SK-N-SH (cell line): Measurements from ENCODE around the gene FIZ1. TPM values are rescaled to one million over a fixed set of nuclear protein-coding genes. Genes with fewer than 3 reads are reported as not detected.
A peak's percentile ranks its signal among the peaks of the same experiment; 100 is the strongest.

Experiments
- CTCF ChIA-PET: fragments of 300-600, 350-600 bp; formaldehyde crosslinking; extraction: SDS; loops from one replicate; lab custom pipeline; 2021; lab: Yijun Ruan, JAX
- POLR2A ChIA-PET: fragments of 350-600 bp; sonication (Branson Sonifier 250); formaldehyde crosslinking; extraction: SDS; loops from one replicate; lab custom pipeline; 2020; ENCODE audit warnings: antibody characterized with exemption, inconsistent platforms; lab: Yijun Ruan, JAX
- DNase-seq: peaks from one replicate; pipeline ENCODE4 v3.0.0; 2012
- H2AFZ ChIP-seq: fragments of 200-600 bp; sonication (generic); 2 replicates; pipeline ENCODE4 v1.8.1; 2016; ENCODE audit warnings: antibody characterized with exemption, mild to moderate bottlenecking, low read depth
- H3F3A ChIP-seq: fragments of 200-600 bp; sonication (generic); replicated peaks from 2 replicates; pipeline ENCODE3; 2016; ENCODE audit warnings: antibody characterized with exemption, mild to moderate bottlenecking; ENCODE audit not compliant: insufficient read depth
- H3K27ac ChIP-seq, 2 experiments: fragments of 200-500 bp in 1 of 2; fragments of 200-600 bp in 1 of 2; sonication (Bioruptor generic) in 1 of 2; sonication (generic), shearing (Covaris generic) in 1 of 2; 2 replicates each; pipeline versions ENCODE4 v1.5.1 to v1.6.1; 2014 to 2016; ENCODE audit warnings: low read depth in 2 of 2, inconsistent platforms in 1 of 2, low read length in 1 of 2, mild to moderate bottlenecking in 1 of 2, mixed read lengths in 1 of 2
- H3K27me3 ChIP-seq: fragments of 200-600 bp; sonication (generic), shearing (Covaris generic); 2 replicates; pipeline ENCODE4 v1.6.1; 2016; ENCODE audit warnings: mixed run types; ENCODE audit not compliant: insufficient read depth
- H3K36me3 ChIP-seq, 2 experiments: fragments of 200-500 bp in 1 of 2; fragments of 200-600 bp in 1 of 2; sonication (Bioruptor generic) in 1 of 2; sonication (generic) in 1 of 2; replicated peaks in 1 of 2; 2 replicates each; pipeline versions ENCODE3 to v1.5.1; 2014 to 2016; ENCODE audit warnings: low read length in 1 of 2, mild to moderate bottlenecking in 1 of 2; ENCODE audit not compliant: insufficient read depth in 2 of 2, control insufficient read depth in 1 of 2
- H3K4me1 ChIP-seq, 2 experiments: fragments of 200-500 bp in 1 of 2; fragments of 200-600 bp in 1 of 2; sonication (Bioruptor generic) in 1 of 2; sonication (generic), shearing (Covaris generic) in 1 of 2; 2 replicates each; pipeline versions ENCODE4 v1.5.1 to v1.6.1; 2014 to 2016; ENCODE audit warnings: low read depth in 1 of 2, low read length in 1 of 2, mixed run types in 1 of 2; ENCODE audit not compliant: insufficient read depth in 2 of 2, control insufficient read depth in 1 of 2
- H3K4me2 ChIP-seq: fragments of 200-600 bp; sonication (generic), shearing (Covaris generic); 2 replicates; pipeline ENCODE4 v1.6.1; 2017; ENCODE audit warnings: mixed run types
- H3K4me3 ChIP-seq, 2 experiments: fragments of 200-500 bp in 1 of 2; fragments of 200-600 bp in 1 of 2; sonication (Bioruptor generic) in 1 of 2; sonication (generic), shearing (Covaris generic) in 1 of 2; 2 replicates each; pipeline versions ENCODE4 v1.5.1 to v1.8.1; 2014 to 2016; ENCODE audit warnings: low read depth in 2 of 2, inconsistent platforms in 1 of 2, low read length in 1 of 2, mild to moderate bottlenecking in 1 of 2, mixed read lengths in 1 of 2, moderate library complexity in 1 of 2
- H3K79me2 ChIP-seq: fragments of 200-600 bp; sonication (generic); 2 replicates; pipeline ENCODE4 v1.8.1; 2017; ENCODE audit warnings: mild to moderate bottlenecking; ENCODE audit not compliant: insufficient read depth
- H3K9ac ChIP-seq: fragments of 200-600 bp; sonication (generic); 2 replicates; pipeline ENCODE4 v1.6.1; 2017; ENCODE audit warnings: mixed run types
- H3K9me2 ChIP-seq: fragments of 200-600 bp; sonication (generic); 2 replicates; pipeline ENCODE4 v1.6.1; 2017; ENCODE audit warnings: mixed run types
- H3K9me3 ChIP-seq: fragments of 200-600 bp; sonication (generic); 2 replicates; pipeline ENCODE4 v1.6.1; 2017; ENCODE audit warnings: mixed run types, mild to moderate bottlenecking, moderate library complexity
- H4K20me1 ChIP-seq: fragments of 200-600 bp; sonication (generic); 2 replicates; pipeline ENCODE4 v1.6.1; 2017; ENCODE audit warnings: mild to moderate bottlenecking, mixed run types; ENCODE audit not compliant: insufficient read depth
- CHD2 ChIP-seq: fragments of 150-350 bp; IDR thresholded peaks from 2 replicates; pipeline ENCODE4 v1.6.1; 2018; ENCODE audit warnings: low read length; ENCODE audit not compliant: partially characterized antibody
- CTCF ChIP-seq: fragments of 200-600 bp; sonication (generic); IDR thresholded peaks from 2 replicates; pipeline ENCODE4 v1.6.1; 2017; ENCODE audit warnings: antibody characterized with exemption, mild to moderate bottlenecking, moderate library complexity
- FOXJ3 ChIP-seq: sonication (generic); formaldehyde crosslinking; IDR thresholded peaks from 2 replicates; pipeline ENCODE4 v1.5.1; 2020; ENCODE audit warnings: mild to moderate bottlenecking, missing genetic modification reagents
- FOXM1 ChIP-seq: IDR thresholded peaks from 2 replicates; pipeline ENCODE4 v1.4.0; 2012; ENCODE audit warnings: low read depth, mild to moderate bottlenecking
- JUND ChIP-seq: IDR thresholded peaks from 2 replicates; pipeline ENCODE4 v1.4.0; 2012
- MAX ChIP-seq: IDR thresholded peaks from 2 replicates; pipeline ENCODE4 v1.4.0; 2012; ENCODE audit warnings: low read depth
- MEF2A ChIP-seq: IDR thresholded peaks from 2 replicates; pipeline ENCODE4 v1.4.0; 2012; ENCODE audit warnings: low read depth, borderline replicate concordance
- NRF1 ChIP-seq: IDR thresholded peaks from 2 replicates; pipeline ENCODE4 v1.6.1; 2012; ENCODE audit warnings: low read depth, mild to moderate bottlenecking, low read length
- POLR2AphosphoS5 ChIP-seq: IDR thresholded peaks from 2 replicates; pipeline ENCODE4 v1.6.1; 2012; ENCODE audit warnings: low read depth, low read length
- RCOR1 ChIP-seq: fragments of 150-350 bp; IDR thresholded peaks from 2 replicates; pipeline ENCODE4 v1.6.1; 2017; ENCODE audit warnings: antibody characterized with exemption, low read length
- REST ChIP-seq: IDR thresholded peaks from 2 replicates; pipeline ENCODE4 v1.6.1; 2012; ENCODE audit warnings: mild to moderate bottlenecking, low read depth, low read length, moderate library complexity
- SIN3A ChIP-seq: IDR thresholded peaks from 2 replicates; pipeline ENCODE4 v1.6.1; 2012; ENCODE audit warnings: low read depth, mild to moderate bottlenecking, low read length, moderate library complexity, borderline replicate concordance
- SMC3 ChIP-seq: IDR thresholded peaks from 2 replicates; pipeline ENCODE4 v1.6.1; 2012; ENCODE audit warnings: low read depth, low read length, improper control_type of control experiment
- TCF12 ChIP-seq: IDR thresholded peaks from 2 replicates; pipeline ENCODE4 v1.4.0; 2012
- TEAD4 ChIP-seq: IDR thresholded peaks from 2 replicates; pipeline ENCODE4 v1.4.0; 2012; ENCODE audit warnings: mild to moderate bottlenecking, borderline replicate concordance; ENCODE audit not compliant: insufficient read depth
- USF2 ChIP-seq: fragments of 150-350 bp; IDR thresholded peaks from 2 replicates; pipeline ENCODE4 v1.6.1; 2017; ENCODE audit warnings: antibody characterized with exemption, low read length, low read depth, borderline replicate concordance
- ZBTB33 ChIP-seq: IDR thresholded peaks from 2 replicates; pipeline ENCODE4 v1.4.0; 2012; ENCODE audit warnings: low read depth, borderline replicate concordance
- WGBS: methylation state at CpG from one replicate; pipeline ENCODE4 v1.1.6; 2017; ENCODE audit warnings: low lambda C conversion rate; 5-methylcytosine and 5-hydroxymethylcytosine counted together
- polyA plus RNA-seq, 3 experiments: library from polyadenylated mRNA; depleted of rRNA; stranded (reverse); fragments of >200 nt; gene quantifications; 2 replicates each; pipeline ENCODE4 v1.2.3, GENCODE V29; 2012

The FIZ1 gene
- polyA plus RNA-seq, 1 of the 3 experiments (the other 2 are of a cell fraction), result 5.7 TPM

GRCh38 chr19:55599468-55599841 lies at the start of gene FIZ1 (continued):
- no peak for TF ChIP-seq CTCF
- no peak for TF ChIP-seq USF2

GRCh38 chr19:55648585-55649267 lies 49.4 kb upstream of the FIZ1 start:
- no peaks in the 10 kb centered on the region for H3K9me3 ChIP-seq
- POLR2A ChIA-PET, result no interaction called here
- peaks cover 5 to 35% of the 10 kb centered on the region in 2 experiments; a peak in 2 of 4 replicates for H3K4me1 ChIP-seq
- H3K27me3 ChIP-seq, result no peaks in the 10 kb centered on the region
- peak; percentile 41 for DNase-seq
- TF ChIP-seq FOXM1 (no peak), MAX (no peak), ZBTB33 (no peak), RCOR1 (no peak), MEF2A (no peak), TCF12 (no peak), JUND (no peak), TEAD4 (no peak), SMC3 (no peak), SIN3A (no peak), CHD2 (no peak), CTCF (no peak), POLR2AphosphoS5 (no peak), REST (no peak), NRF1 (no peak), FOXJ3 (no peak)
- CTCF ChIA-PET, result interaction anchor here (0.7 to 4.5 kb wide), 5 partner anchors 9 to 508 kb away, joined by 3 to 30 read pairs (median 4); no protein-coding TSS in a partner anchor
- peaks cover 17% of the 10 kb centered on the region for H3F3A ChIP-seq
- H3K79me2 ChIP-seq, result peaks cover 33% of the 10 kb centered on the region
- peak overlapping the region; percentile 77 for H3K9ac ChIP-seq
- no peak overlapping the region for H2AFZ ChIP-seq
- H3K36me3 ChIP-seq, result peaks cover 3 to 30% of the 10 kb centered on the region in 2 experiments
- 64% methylated on average over 11 of the region's 25 CpGs for WGBS
- H3K4me2 ChIP-seq, result peak overlapping the region; percentile 96
- H3K9me2 ChIP-seq, result no peaks in the 10 kb centered on the region
- H3K27ac ChIP-seq, result peak overlapping the region in 1 of 2 experiments; percentile 94; a peak in 1 of 4 replicates
- H3K4me3 ChIP-seq, result peak overlapping the region; percentile 77 to 82
- no peaks in the 10 kb centered on the region for H4K20me1 ChIP-seq
